HEK293 (cell line): ENCODE measurements around the gene NUDT3.

Experiments
- GLIS1 ChIP-seq: fragments of 450-650 bp; formaldehyde crosslinking; IDR thresholded peaks from 2 replicates; pipeline ENCODE4 v1.5.1; 2016; ENCODE audit warnings: missing biosample characterization, missing genetic modification characterization
- KLF10 ChIP-seq: fragments of 450-650 bp; IDR thresholded peaks from 2 replicates; pipeline ENCODE4 v1.5.1; 2018; ENCODE audit warnings: missing biosample characterization, mild to moderate bottlenecking, missing genetic modification characterization
- KLF7 ChIP-seq: fragments of 450-650 bp; formaldehyde crosslinking; IDR thresholded peaks from 2 replicates; pipeline ENCODE4 v1.5.1; 2016; ENCODE audit warnings: missing biosample characterization, missing genetic modification characterization, borderline replicate concordance
- MYNN ChIP-seq: fragments of 450-650 bp; formaldehyde crosslinking; IDR thresholded peaks from 2 replicates; pipeline ENCODE4 v1.5.1; 2016; ENCODE audit warnings: missing biosample characterization, missing genetic modification characterization, borderline replicate concordance
- PRDM1 ChIP-seq: fragments of 450-650 bp; formaldehyde crosslinking; IDR thresholded peaks from 2 replicates; pipeline ENCODE4; 2016; ENCODE audit warnings: missing biosample characterization, missing genetic modification characterization
- ZBTB48 ChIP-seq: fragments of 450-650 bp; formaldehyde crosslinking; IDR thresholded peaks from 2 replicates; pipeline ENCODE4 v1.5.1; 2016; ENCODE audit warnings: missing biosample characterization, missing genetic modification characterization
- ZNF133 ChIP-seq: fragments of 450-650 bp; formaldehyde crosslinking; IDR thresholded peaks from 2 replicates; pipeline ENCODE4 v1.5.1; 2016; ENCODE audit warnings: missing biosample characterization, missing genetic modification characterization
- ZNF138 ChIP-seq: fragments of 450-650 bp; formaldehyde crosslinking; IDR thresholded peaks from 2 replicates; pipeline ENCODE4 v1.5.1; 2016; ENCODE audit warnings: missing biosample characterization, missing genetic modification characterization, borderline replicate concordance
- ZNF146 ChIP-seq: fragments of 450-650 bp; formaldehyde crosslinking; IDR thresholded peaks from 2 replicates; pipeline ENCODE4 v1.5.1; 2016; ENCODE audit warnings: missing biosample characterization, missing genetic modification characterization
- ZNF221 ChIP-seq: fragments of 450-650 bp; formaldehyde crosslinking; IDR thresholded peaks from 2 replicates; pipeline ENCODE4 v1.5.1; 2017; ENCODE audit warnings: missing biosample characterization, missing genetic modification characterization, borderline replicate concordance
- ZNF274 ChIP-seq, 2 experiments: fragments of 200-500 bp in 1 of 2; fragments of 450-650 bp in 1 of 2; sonication (Bioruptor generic) in 1 of 2; formaldehyde crosslinking in 1 of 2; IDR thresholded peaks; 2 replicates each; pipeline versions ENCODE4 v1.5.1 to v1.6.1; 2014 to 2016; ENCODE audit warnings: borderline replicate concordance in 1 of 2, inconsistent platforms in 1 of 2, low read length in 1 of 2, missing biosample characterization in 1 of 2, missing genetic modification characterization in 1 of 2
- ZNF354C ChIP-seq: fragments of 450-650 bp; formaldehyde crosslinking; IDR thresholded peaks from 2 replicates; pipeline ENCODE4 v1.5.1; 2016; ENCODE audit warnings: missing biosample characterization, missing genetic modification characterization, low read depth, borderline replicate concordance
- ZNF426 ChIP-seq: fragments of 450-650 bp; formaldehyde crosslinking; IDR thresholded peaks from 2 replicates; pipeline ENCODE4 v1.5.1; 2017; ENCODE audit warnings: missing biosample characterization, missing genetic modification characterization, mild to moderate bottlenecking, inconsistent platforms, moderate library complexity
- ZNF473 ChIP-seq: fragments of 450-650 bp; formaldehyde crosslinking; IDR thresholded peaks from 2 replicates; pipeline ENCODE4 v1.5.1; 2017; ENCODE audit warnings: missing biosample characterization, missing genetic modification characterization
- ZNF48 ChIP-seq: fragments of 450-650 bp; formaldehyde crosslinking; IDR thresholded peaks from 2 replicates; pipeline ENCODE4 v1.5.1; 2016; ENCODE audit warnings: missing biosample characterization, missing genetic modification characterization
- ZNF521 ChIP-seq: fragments of 450-650 bp; formaldehyde crosslinking; IDR thresholded peaks from 2 replicates; pipeline ENCODE4 v1.5.1; 2017; ENCODE audit warnings: missing biosample characterization, mild to moderate bottlenecking, missing genetic modification characterization
- ZNF610 ChIP-seq: fragments of 450-650 bp; formaldehyde crosslinking; IDR thresholded peaks from 2 replicates; pipeline ENCODE4 v1.5.1; 2016; ENCODE audit warnings: missing biosample characterization, missing genetic modification characterization, borderline replicate concordance
- ZNF785 ChIP-seq: fragments of 450-650 bp; formaldehyde crosslinking; IDR thresholded peaks from 2 replicates; pipeline ENCODE4 v1.5.1; 2016; ENCODE audit warnings: missing biosample characterization, missing genetic modification characterization
- ZNF791 ChIP-seq: fragments of 450-650 bp; formaldehyde crosslinking; IDR thresholded peaks from 2 replicates; pipeline ENCODE4 v1.5.1; 2016; ENCODE audit warnings: missing biosample characterization, missing genetic modification characterization
- ZSCAN16 ChIP-seq: fragments of 450-650 bp; formaldehyde crosslinking; IDR thresholded peaks from 2 replicates; pipeline ENCODE4 v1.5.1; 2016; ENCODE audit warnings: missing biosample characterization, missing genetic modification characterization
- TF ChIP-seq, protein P1 (sequence below): fragments of 450-650 bp; formaldehyde crosslinking; conservative IDR thresholded peaks from 2 replicates; pipeline ENCODE4 v1.5.1; 2016; ENCODE audit warnings: low read depth, missing biosample characterization, missing genetic modification characterization
- TF ChIP-seq, protein P2 (sequence below): fragments of 450-650 bp; formaldehyde crosslinking; IDR thresholded peaks from 2 replicates; pipeline ENCODE4 v1.5.1; 2017; ENCODE audit warnings: missing biosample characterization, missing genetic modification characterization
- TF ChIP-seq, protein P3 (sequence below): fragments of 450-650 bp; IDR thresholded peaks from 2 replicates; pipeline ENCODE4 v1.5.1; 2018; ENCODE audit warnings: missing biosample characterization, missing genetic modification characterization
- TF ChIP-seq, protein P4 (sequence below): fragments of 450-650 bp; formaldehyde crosslinking; IDR thresholded peaks from 2 replicates; pipeline ENCODE4 v1.5.1; 2017; ENCODE audit warnings: missing biosample characterization, missing genetic modification characterization
- TF ChIP-seq, protein P5 (sequence below): fragments of 450-650 bp; formaldehyde crosslinking; IDR thresholded peaks from 2 replicates; pipeline ENCODE4 v1.5.1; 2016; ENCODE audit warnings: missing biosample characterization, missing genetic modification characterization
- TF ChIP-seq, protein P6 (sequence below): fragments of 450-650 bp; formaldehyde crosslinking; IDR thresholded peaks from 2 replicates; pipeline ENCODE4 v1.5.1; 2017; ENCODE audit warnings: missing biosample characterization, missing genetic modification characterization

The NUDT3 gene

DNA sequence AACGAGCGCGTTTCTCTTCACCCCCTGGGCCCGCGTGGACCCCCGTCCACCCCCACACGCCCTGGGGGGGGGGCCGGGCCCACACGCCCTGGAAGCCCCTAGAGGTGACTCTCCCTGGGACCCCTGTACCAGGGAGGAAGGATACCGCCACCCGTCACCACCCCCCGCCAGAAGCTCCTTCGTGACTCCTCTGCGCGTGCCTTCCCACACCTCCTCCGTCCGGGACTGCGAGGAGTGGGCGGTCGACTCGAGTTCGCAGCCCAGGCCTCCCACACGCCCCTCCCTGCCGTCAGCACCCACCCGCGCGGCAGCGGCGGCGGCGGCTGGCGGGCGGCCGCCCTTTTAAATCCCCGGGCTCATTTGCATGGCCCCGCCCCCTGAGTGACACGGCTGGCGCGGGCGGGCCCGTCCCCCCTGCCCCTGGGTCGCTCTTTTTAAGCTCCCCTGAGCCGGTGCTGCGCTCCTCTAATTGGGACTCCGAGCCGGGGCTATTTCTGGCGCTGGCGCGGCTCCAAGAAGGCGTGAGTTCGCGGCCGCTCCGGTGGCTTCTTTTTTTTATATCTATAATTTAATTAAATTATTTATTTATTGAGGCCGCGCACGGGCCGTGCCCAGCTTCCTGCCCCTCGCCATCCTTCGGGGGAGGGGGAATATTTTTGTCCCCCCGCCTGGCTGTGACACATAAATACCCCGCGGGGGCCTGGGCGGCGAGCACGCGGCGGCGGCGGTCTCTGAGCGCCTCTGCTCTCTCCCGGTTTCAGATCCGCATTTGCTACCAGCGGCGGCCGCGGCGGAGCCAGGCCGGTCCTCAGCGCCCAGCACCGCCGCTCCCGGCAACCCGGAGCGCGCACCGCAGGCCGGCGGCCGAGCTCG lies 155.8 kb downstream of the NUDT3 start, which contains the start of gene HMGA1 (continued):
- TF ChIP-seq, protein P1, sequence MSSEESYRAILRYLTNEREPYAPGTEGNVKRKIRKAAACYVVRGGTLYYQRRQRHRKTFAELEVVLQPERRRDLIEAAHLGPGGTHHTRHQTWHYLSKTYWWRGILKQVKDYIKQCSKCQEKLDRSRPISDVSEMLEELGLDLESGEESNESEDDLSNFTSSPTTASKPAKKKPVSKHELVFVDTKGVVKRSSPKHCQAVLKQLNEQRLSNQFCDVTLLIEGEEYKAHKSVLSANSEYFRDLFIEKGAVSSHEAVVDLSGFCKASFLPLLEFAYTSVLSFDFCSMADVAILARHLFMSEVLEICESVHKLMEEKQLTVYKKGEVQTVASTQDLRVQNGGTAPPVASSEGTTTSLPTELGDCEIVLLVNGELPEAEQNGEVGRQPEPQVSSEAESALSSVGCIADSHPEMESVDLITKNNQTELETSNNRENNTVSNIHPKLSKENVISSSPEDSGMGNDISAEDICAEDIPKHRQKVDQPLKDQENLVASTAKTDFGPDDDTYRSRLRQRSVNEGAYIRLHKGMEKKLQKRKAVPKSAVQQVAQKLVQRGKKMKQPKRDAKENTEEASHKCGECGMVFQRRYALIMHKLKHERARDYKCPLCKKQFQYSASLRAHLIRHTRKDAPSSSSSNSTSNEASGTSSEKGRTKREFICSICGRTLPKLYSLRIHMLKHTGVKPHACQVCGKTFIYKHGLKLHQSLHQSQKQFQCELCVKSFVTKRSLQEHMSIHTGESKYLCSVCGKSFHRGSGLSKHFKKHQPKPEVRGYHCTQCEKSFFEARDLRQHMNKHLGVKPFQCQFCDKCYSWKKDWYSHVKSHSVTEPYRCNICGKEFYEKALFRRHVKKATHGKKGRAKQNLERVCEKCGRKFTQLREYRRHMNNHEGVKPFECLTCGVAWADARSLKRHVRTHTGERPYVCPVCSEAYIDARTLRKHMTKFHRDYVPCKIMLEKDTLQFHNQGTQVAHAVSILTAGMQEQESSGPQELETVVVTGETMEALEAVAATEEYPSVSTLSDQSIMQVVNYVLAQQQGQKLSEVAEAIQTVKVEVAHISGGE (tag by site-specific recombination), result peak; percentile 85
- TF ChIP-seq ZNF48 (tag by site-specific recombination) (no peak), KLF10 (tag by site-specific recombination) (peak; percentile 61; the same call in 1 of the 2 replicates), ZNF274 (IDR thresholded peaks at IDR 0.05; ENCODE audit: low read length) (no peak), ZNF274 (tag by site-specific recombination; IDR thresholded peaks at IDR 0.05; ENCODE audit: borderline replicate concordance) (no peak), ZNF354C (tag by site-specific recombination) (no peak), GLIS1 (peak; percentile 38), ZNF221 (tag by site-specific recombination) (no peak), ZNF791 (no peak), ZNF133 (tag by site-specific recombination) (no peak), ZNF473 (tag by site-specific recombination) (no peak), ZBTB48 (tag by site-specific recombination) (0 out of 2 replicates have a peak, but pooled peaks have one; percentile 37), ZNF426 (tag by site-specific recombination) (no peak), ZNF785 (no peak), MYNN (tag by site-specific recombination) (no peak), ZNF146 (tag by site-specific recombination) (no peak), KLF7 (tag by site-specific recombination) (no peak), PRDM1 (tag by site-specific recombination) (no peak), ZNF138 (no peak), ZSCAN16 (tag by site-specific recombination) (no peak), ZNF610 (0 out of 2 replicates have a peak, but pooled peaks have one; percentile 54), ZNF521 (no peak)
- TF ChIP-seq, protein P2, sequence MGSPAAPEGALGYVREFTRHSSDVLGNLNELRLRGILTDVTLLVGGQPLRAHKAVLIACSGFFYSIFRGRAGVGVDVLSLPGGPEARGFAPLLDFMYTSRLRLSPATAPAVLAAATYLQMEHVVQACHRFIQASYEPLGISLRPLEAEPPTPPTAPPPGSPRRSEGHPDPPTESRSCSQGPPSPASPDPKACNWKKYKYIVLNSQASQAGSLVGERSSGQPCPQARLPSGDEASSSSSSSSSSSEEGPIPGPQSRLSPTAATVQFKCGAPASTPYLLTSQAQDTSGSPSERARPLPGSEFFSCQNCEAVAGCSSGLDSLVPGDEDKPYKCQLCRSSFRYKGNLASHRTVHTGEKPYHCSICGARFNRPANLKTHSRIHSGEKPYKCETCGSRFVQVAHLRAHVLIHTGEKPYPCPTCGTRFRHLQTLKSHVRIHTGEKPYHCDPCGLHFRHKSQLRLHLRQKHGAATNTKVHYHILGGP (tag by site-specific recombination), result no peak
- TF ChIP-seq, protein P3, sequence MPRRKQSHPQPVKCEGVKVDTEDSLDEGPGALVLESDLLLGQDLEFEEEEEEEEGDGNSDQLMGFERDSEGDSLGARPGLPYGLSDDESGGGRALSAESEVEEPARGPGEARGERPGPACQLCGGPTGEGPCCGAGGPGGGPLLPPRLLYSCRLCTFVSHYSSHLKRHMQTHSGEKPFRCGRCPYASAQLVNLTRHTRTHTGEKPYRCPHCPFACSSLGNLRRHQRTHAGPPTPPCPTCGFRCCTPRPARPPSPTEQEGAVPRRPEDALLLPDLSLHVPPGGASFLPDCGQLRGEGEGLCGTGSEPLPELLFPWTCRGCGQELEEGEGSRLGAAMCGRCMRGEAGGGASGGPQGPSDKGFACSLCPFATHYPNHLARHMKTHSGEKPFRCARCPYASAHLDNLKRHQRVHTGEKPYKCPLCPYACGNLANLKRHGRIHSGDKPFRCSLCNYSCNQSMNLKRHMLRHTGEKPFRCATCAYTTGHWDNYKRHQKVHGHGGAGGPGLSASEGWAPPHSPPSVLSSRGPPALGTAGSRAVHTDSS (tag by site-specific recombination), result no peak
- TF ChIP-seq, protein P4, sequence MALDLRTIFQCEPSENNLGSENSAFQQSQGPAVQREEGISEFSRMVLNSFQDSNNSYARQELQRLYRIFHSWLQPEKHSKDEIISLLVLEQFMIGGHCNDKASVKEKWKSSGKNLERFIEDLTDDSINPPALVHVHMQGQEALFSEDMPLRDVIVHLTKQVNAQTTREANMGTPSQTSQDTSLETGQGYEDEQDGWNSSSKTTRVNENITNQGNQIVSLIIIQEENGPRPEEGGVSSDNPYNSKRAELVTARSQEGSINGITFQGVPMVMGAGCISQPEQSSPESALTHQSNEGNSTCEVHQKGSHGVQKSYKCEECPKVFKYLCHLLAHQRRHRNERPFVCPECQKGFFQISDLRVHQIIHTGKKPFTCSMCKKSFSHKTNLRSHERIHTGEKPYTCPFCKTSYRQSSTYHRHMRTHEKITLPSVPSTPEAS (tag by site-specific recombination), result no peak
- TF ChIP-seq, protein P5, sequence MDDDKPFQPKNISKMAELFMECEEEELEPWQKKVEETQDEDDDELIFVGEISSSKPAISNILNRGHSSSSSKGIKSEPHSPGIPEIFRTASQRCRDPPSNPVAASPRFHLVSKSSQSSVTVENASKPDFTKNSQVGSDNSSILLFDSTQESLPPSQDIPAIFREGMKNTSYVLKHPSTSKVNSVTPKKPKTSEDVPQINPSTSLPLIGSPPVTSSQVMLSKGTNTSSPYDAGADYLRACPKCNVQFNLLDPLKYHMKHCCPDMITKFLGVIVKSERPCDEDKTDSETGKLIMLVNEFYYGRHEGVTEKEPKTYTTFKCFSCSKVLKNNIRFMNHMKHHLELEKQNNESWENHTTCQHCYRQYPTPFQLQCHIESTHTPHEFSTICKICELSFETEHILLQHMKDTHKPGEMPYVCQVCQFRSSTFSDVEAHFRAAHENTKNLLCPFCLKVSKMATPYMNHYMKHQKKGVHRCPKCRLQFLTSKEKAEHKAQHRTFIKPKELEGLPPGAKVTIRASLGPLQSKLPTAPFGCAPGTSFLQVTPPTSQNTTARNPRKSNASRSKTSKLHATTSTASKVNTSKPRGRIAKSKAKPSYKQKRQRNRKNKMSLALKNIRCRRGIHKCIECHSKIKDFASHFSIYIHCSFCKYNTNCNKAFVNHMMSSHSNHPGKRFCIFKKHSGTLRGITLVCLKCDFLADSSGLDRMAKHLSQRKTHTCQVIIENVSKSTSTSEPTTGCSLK, result no peak
- TF ChIP-seq, protein P6, sequence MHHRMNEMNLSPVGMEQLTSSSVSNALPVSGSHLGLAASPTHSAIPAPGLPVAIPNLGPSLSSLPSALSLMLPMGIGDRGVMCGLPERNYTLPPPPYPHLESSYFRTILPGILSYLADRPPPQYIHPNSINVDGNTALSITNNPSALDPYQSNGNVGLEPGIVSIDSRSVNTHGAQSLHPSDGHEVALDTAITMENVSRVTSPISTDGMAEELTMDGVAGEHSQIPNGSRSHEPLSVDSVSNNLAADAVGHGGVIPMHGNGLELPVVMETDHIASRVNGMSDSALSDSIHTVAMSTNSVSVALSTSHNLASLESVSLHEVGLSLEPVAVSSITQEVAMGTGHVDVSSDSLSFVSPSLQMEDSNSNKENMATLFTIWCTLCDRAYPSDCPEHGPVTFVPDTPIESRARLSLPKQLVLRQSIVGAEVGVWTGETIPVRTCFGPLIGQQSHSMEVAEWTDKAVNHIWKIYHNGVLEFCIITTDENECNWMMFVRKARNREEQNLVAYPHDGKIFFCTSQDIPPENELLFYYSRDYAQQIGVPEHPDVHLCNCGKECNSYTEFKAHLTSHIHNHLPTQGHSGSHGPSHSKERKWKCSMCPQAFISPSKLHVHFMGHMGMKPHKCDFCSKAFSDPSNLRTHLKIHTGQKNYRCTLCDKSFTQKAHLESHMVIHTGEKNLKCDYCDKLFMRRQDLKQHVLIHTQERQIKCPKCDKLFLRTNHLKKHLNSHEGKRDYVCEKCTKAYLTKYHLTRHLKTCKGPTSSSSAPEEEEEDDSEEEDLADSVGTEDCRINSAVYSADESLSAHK, result peak; percentile 34; the same call in 1 of the 2 replicates
